PC-9 (cell line): ENCODE results near the gene ASCL2. TPM values are rescaled to one million over a fixed set of nuclear protein-coding genes. Genes with fewer than 3 reads are reported as not detected.

Source experiments
- BruUV-seq: library from RNA; stranded (reverse); fragments of 400-500 nt; replicated peaks from 2 replicates; lab custom pipeline; 2021; lab: Mats Ljungman, UMichigan
- CTCF ChIA-PET: fragments of 300-600 bp; sonication (Branson Sonifier 250); formaldehyde crosslinking; loops from one replicate; lab custom pipeline; 2022; ENCODE audit warnings: antibody characterized with exemption; lab: Charles Lee
- POLR2A ChIA-PET: fragments of 300-600 bp; sonication (Branson Sonifier 250); formaldehyde crosslinking; loops from one replicate; lab custom pipeline; 2022; ENCODE audit warnings: antibody characterized with exemption; ENCODE audit not compliant: unreplicated experiment; lab: Charles Lee
- DNase-seq, 2 experiments: peaks; one replicate each; pipeline versions ENCODE4 v3.0.0 to v3.0.0-alpha.2; 2015 to 2022; ENCODE audit warnings: mixed read lengths in 1 of 2
- H2AFZ ChIP-seq: fragments of 200-600 bp; sonication (generic); 2 replicates; pipeline ENCODE4 v1.8.1; 2017; ENCODE audit warnings: antibody characterized with exemption
- H3F3A ChIP-seq: fragments of 200-600 bp; sonication (generic); 2 replicates; pipeline ENCODE4 v1.8.1; 2017; ENCODE audit warnings: antibody characterized with exemption, mild to moderate bottlenecking, low read depth; ENCODE audit not compliant: insufficient read depth
- H3K27ac ChIP-seq: fragments of 200-600 bp; sonication (generic); 2 replicates; pipeline ENCODE4 v1.6.1; 2016; ENCODE audit warnings: mixed run types
- H3K27me3 ChIP-seq: fragments of 200-600 bp; sonication (generic); 2 replicates; pipeline ENCODE4 v1.6.1; 2016; ENCODE audit warnings: low read depth, mixed run types; ENCODE audit not compliant: insufficient read depth
- H3K36me3 ChIP-seq: fragments of 200-600 bp; sonication (generic); 2 replicates; pipeline ENCODE4 v1.6.1; 2016; ENCODE audit warnings: low read depth, mixed run types
- H3K4me1 ChIP-seq: fragments of 200-600 bp; sonication (generic); replicated peaks from 2 replicates; pipeline ENCODE4 v1.6.1; 2016; ENCODE audit warnings: mixed run types; ENCODE audit not compliant: insufficient read depth
- H3K4me2 ChIP-seq: fragments of 200-600 bp; sonication (generic); 2 replicates; pipeline ENCODE4 v1.6.1; 2017; ENCODE audit warnings: mixed run types
- H3K4me3 ChIP-seq: fragments of 200-600 bp; sonication (generic); 2 replicates; pipeline ENCODE4 v1.6.1; 2016; ENCODE audit warnings: mixed run types
- H3K79me2 ChIP-seq: fragments of 200-600 bp; sonication (generic); 2 replicates; pipeline ENCODE4 v1.6.1; 2017; ENCODE audit warnings: low read depth, mixed run types
- H3K9me2 ChIP-seq: fragments of 200-600 bp; sonication (generic); 2 replicates; pipeline ENCODE4 v1.8.1; 2017; ENCODE audit warnings: mild to moderate bottlenecking; ENCODE audit not compliant: insufficient read depth
- H3K9me3 ChIP-seq: fragments of 200-600 bp; sonication (generic); 2 replicates; pipeline ENCODE4 v1.8.1; 2016; ENCODE audit warnings: low read depth; ENCODE audit not compliant: insufficient read depth
- H4K20me1 ChIP-seq: fragments of 200-600 bp; sonication (generic); 2 replicates; pipeline ENCODE4 v1.8.1; 2017; ENCODE audit not compliant: insufficient read depth
- EZH2 ChIP-seq: fragments of 200-600 bp; sonication (generic); IDR thresholded peaks from 2 replicates; pipeline ENCODE4 v1.8.0; 2017; ENCODE audit warnings: antibody characterized with exemption, low read depth
- intact Hi-C: fragments of 100-400 bp; cut with micrococcal nuclease; formaldehyde crosslinking; loops from one replicate; pipeline ENCODE4 v1.10.0; 2022; ENCODE audit not compliant: unreplicated experiment
- total RNA-seq: library from RNA; stranded (reverse); gene quantifications from 2 replicates; pipeline ENCODE4 v1.2.3, GENCODE V29; 2021
- TF ChIP-seq, protein P1 (sequence below): fragments of 200-600 bp; sonication (generic); conservative IDR thresholded peaks from 2 replicates; pipeline ENCODE4 v1.6.1; 2017; ENCODE audit warnings: mixed run types, antibody characterized with exemption, mild to moderate bottlenecking, moderate library complexity

ASCL2 gene
- total RNA-seq, 1 experiment from 2014 or later: not detected

- Histone ChIP-seq H3K4me2 (peak overlapping the region; percentile 75), H3K79me2 (no peaks in the 10 kb centered on the region), H3K9me2 (no peaks in the 10 kb centered on the region), H3K36me3 (no peaks in the 10 kb centered on the region), H3K4me1 (0 out of 2 replicates have a peak, but pooled peaks cover 5% of the 10 kb centered on the region), H4K20me1 (no peaks in the 10 kb centered on the region), H3K27me3 (no peaks in the 10 kb centered on the region), H3K9me3 (no peaks in the 10 kb centered on the region), H3K27ac (0 out of 2 replicates have a peak overlapping the region, but pooled peaks have one; percentile 19), H3K4me3 (peak overlapping the region; percentile 56), H3F3A (peaks cover 7% of the 10 kb centered on the region), H2AFZ (peak overlapping the region; percentile 91)
- DNase-seq: peak; percentile 49 to 51
- TF ChIP-seq EZH2: no peak
- TF ChIP-seq, protein P1, sequence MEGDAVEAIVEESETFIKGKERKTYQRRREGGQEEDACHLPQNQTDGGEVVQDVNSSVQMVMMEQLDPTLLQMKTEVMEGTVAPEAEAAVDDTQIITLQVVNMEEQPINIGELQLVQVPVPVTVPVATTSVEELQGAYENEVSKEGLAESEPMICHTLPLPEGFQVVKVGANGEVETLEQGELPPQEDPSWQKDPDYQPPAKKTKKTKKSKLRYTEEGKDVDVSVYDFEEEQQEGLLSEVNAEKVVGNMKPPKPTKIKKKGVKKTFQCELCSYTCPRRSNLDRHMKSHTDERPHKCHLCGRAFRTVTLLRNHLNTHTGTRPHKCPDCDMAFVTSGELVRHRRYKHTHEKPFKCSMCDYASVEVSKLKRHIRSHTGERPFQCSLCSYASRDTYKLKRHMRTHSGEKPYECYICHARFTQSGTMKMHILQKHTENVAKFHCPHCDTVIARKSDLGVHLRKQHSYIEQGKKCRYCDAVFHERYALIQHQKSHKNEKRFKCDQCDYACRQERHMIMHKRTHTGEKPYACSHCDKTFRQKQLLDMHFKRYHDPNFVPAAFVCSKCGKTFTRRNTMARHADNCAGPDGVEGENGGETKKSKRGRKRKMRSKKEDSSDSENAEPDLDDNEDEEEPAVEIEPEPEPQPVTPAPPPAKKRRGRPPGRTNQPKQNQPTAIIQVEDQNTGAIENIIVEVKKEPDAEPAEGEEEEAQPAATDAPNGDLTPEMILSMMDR: no peak
- intact Hi-C loops: loop anchor here (2.0 kb wide), 1 partner anchor 66 kb away; no protein-coding TSS in a partner anchor
- CTCF ChIA-PET: no interaction called here
- POLR2A ChIA-PET: no interaction called here
- BruUV-seq: TSS peak; percentile 47
Measured at GRCh38 chr11:2268729-2269600, 1.4 kb downstream of the ASCL2 start.

- intact Hi-C loops: loop anchor here (2.0 kb wide), 1 partner anchor 65 kb away; no protein-coding TSS in a partner anchor
- no peak overlapping the region; the same call in 1 of the 2 replicates for H3K4me3 ChIP-seq
- peak overlapping the region; percentile 75 for H3K4me2 ChIP-seq
- H3K27ac ChIP-seq: no peak overlapping the region
- H3K27me3 ChIP-seq: no peaks in the 10 kb centered on the region
- DNase-seq: no peak
- H3K79me2 ChIP-seq: no peaks in the 10 kb centered on the region
- no peaks in the 10 kb centered on the region for H3K9me3 ChIP-seq
- no TSS peak for BruUV-seq
- H3K9me2 ChIP-seq: no peaks in the 10 kb centered on the region
- CTCF ChIA-PET: no interaction called here
- TF ChIP-seq, protein P1: no peak
- no peak for TF ChIP-seq EZH2
- no peaks in the 10 kb centered on the region for H3K4me1 ChIP-seq
- H4K20me1 ChIP-seq: no peaks in the 10 kb centered on the region
- POLR2A ChIA-PET: no interaction called here
- H3K36me3 ChIP-seq: no peaks in the 10 kb centered on the region
- no peak overlapping the region for H2AFZ ChIP-seq
- H3F3A ChIP-seq: peaks cover 7% of the 10 kb centered on the region
Measured at GRCh38 chr11:2267851-2268728, 2.3 kb downstream of the ASCL2 start.

- H2AFZ ChIP-seq: no peak overlapping the region
- intact Hi-C loops: no loop called here
- H3K4me2 ChIP-seq: no peak overlapping the region
- H3K9me2 ChIP-seq: no peaks in the 10 kb centered on the region
- no peaks in the 10 kb centered on the region for H4K20me1 ChIP-seq
- no peaks in the 10 kb centered on the region for H3K27me3 ChIP-seq
- TF ChIP-seq, protein P1: no peak
- TF ChIP-seq EZH2: no peak
- CTCF ChIA-PET: no interaction called here
- H3K79me2 ChIP-seq: no peaks in the 10 kb centered on the region
- POLR2A ChIA-PET: no interaction called here
- no peaks in the 10 kb centered on the region for H3K4me1 ChIP-seq
- H3K9me3 ChIP-seq: no peaks in the 10 kb centered on the region
- peaks cover 7% of the 10 kb centered on the region for H3F3A ChIP-seq
- no peak overlapping the region for H3K27ac ChIP-seq
- no TSS peak for BruUV-seq
- no peak for DNase-seq
- H3K36me3 ChIP-seq: no peaks in the 10 kb centered on the region
- H3K4me3 ChIP-seq: no peak overlapping the region
Measured at GRCh38 chr11:2267306-2267850, 3.0 kb downstream of the ASCL2 start.
